HT-29 (cell line): ENCODE data around the gene ZNF275. TPM values are rescaled to one million over a fixed set of nuclear protein-coding genes. Genes with fewer than 3 reads are reported as not detected.
"Not testable (repeated sequence)": the region's sequence is repeated elsewhere in the genome, so short reads cannot be mapped to it uniquely, and the experiment has no call there.

ENCODE experiments used
- DNase-seq: peaks from one replicate; pipeline ENCODE4 v3.0.0-alpha.2; 2015; ENCODE audit warnings: low spot score
- small RNA-seq: library from RNA; depleted of rRNA; stranded (forward); fragments of <200 nt; gene quantifications from one replicate; pipeline ENCODE3, GENCODE V24; 2014
- total RNA-seq: library from RNA; depleted of rRNA; stranded (reverse); fragments of >200 nt; shearing (Covaris generic); gene quantifications from 2 replicates; pipeline ENCODE4 v1.2.3, GENCODE V29; 2014; rRNA removed

Gene ZNF275
- total RNA-seq, 1 experiment from 2014 or later, result 5.1 TPM

GRCh38 chrX:153386097-153386496 is 52.1 kb downstream of the ZNF275 start:
- DNase-seq, result no peak

GRCh38 chrX:153387345-153387744 is 53.4 kb downstream of the ZNF275 start:
- DNase-seq, result no peak

GRCh38 chrX:153387987-153388721 is 54.2 kb downstream of the ZNF275 start:
- no peak for DNase-seq

DNA sequence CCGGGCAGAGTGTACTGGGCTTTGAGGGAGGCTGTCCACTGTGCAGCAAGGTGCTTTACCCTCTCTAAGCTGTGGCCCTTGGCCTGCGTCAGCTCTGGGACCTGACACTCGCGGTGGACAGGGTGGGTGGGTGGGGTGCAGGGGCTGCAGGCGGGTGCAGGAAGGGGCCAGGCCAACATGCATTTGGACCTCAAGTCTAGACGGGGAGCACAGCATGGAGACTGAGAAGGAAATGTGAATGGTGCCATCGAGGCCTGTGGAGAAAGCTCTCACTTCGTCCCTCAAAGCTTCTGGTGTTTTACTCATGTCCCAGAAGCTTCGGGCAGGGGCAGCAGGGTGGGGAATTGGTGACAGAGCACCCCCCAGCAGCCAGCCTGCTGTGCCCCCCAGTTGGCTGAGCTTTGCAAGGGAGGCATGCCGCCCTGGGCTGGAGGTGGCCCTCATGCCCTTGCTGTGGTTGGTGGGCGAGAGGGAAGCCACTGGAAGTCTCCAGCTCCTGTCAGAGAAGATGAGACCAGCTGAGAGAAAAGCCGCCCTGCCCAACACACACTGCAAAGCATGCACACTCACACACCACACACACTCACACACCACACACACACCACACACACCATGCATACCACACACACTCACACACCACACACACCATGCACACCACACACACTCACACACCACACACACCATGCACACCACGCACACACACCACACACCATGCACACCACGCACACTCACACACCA is 54.9 kb downstream of the ZNF275 start:
- DNase-seq, result no peak

DNA sequence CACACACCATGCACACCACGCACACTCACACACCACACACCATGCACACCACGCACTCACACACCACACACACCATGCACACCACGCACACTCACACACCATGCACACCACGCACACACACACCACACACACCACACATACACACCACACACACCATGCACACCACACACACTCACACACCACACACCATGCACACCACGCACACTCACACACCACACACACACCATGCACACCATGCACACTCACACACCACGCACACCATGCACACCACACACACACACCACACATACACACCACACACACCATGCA is 55.5 kb downstream of the ZNF275 start:
- not testable (repeated sequence) for DNase-seq

DNA sequence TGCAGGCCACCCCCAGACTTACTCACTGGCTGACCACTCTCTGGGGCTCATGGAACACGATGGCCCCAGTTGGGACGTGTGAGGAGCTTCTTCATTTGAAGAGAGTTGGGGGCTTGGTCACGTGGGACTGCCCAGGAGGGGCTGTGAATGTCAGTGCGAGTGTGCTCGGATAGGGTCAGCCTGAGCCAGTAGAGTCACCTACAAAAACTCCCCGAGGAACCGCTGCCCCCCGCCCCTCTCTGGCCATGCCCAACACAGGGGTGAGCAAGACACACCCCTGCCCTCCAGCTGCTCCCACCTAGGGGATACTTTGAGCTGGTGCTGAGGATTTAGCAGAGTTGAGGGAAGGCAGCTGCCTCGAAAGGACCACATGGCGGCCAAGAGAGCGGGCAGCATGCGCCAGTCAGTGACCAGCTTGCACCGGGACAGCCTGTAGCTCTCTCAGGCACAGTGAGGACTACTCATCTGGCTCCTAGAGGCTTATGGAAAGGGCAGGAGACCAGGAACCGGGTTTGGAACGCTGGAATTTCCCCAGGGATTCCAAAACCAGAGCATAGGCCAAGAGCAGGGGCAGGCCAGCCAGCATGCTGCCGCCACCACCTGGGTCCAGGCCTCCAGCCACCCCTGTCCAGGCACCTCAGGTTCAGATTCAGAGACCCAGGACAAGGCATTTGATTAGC is 58.8 kb downstream of the ZNF275 start:
- no peak for DNase-seq

DNA sequence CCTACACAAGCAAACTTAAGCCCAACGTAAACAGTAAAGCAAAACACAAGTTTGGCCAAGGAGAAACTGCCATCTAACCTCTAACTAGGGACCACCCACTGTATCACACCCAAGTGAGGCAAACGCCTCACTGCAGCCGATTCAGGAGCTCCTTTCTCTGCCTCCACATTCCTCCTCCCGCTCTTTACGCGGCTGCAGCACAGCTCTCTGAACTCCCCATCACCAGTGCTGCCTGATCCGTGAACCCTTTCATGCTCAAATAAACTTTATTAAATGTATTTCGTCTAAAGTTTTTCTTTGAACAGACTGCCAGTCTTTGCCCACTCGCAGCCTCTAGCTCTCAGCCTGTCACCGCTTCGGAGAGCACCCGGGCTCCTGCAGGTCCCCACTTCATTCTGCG is 60.7 kb downstream of the ZNF275 start:
- DNase-seq, result no peak

GRCh38 chrX:153395613-153396319 is 61.8 kb downstream of the ZNF275 start:
- no peak for DNase-seq

DNA sequence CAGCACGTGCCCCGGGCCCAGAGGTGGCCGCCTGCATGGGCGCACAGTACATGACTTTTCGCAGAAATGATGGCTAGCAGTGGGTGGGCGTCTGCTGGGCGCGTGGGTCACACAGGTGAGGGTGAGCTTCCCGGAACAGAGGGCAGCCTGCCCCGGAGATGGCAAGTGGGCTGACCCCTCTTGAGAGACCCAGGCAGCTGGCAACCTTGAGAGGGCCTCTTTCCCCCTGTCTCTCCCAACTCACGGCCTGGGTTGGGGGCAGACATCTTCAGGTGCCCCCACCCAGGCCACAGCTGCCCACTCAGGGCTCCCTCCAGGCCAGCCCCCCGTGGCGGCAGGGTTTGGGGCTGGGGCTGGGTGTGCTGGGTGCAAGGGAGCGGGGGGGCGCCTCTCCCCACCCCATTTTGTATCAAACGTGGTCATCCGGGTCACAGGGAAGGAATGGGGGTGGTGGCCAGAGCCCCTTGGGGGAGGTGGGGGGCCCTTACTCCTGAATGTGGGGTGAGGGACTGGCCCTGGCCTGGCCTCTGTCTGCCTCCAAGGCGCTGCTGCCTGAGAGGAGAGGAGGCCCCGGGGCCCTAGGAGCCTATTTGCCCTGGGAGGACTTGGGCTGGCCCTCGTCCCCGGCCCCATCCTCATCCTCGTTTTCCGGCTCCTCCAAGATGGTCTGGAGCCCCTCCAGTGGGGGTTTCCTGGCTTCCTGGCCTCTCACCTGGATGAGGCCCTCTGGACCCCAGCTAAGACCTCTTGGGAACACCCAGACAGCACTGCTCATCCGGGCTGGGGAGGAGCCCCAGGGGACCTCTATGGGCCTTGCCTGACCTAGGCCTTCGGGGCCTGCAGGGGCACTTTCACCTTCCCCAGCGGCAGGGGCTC is 62.6 kb downstream of the ZNF275 start:
- DNase-seq, result no peak

DNA sequence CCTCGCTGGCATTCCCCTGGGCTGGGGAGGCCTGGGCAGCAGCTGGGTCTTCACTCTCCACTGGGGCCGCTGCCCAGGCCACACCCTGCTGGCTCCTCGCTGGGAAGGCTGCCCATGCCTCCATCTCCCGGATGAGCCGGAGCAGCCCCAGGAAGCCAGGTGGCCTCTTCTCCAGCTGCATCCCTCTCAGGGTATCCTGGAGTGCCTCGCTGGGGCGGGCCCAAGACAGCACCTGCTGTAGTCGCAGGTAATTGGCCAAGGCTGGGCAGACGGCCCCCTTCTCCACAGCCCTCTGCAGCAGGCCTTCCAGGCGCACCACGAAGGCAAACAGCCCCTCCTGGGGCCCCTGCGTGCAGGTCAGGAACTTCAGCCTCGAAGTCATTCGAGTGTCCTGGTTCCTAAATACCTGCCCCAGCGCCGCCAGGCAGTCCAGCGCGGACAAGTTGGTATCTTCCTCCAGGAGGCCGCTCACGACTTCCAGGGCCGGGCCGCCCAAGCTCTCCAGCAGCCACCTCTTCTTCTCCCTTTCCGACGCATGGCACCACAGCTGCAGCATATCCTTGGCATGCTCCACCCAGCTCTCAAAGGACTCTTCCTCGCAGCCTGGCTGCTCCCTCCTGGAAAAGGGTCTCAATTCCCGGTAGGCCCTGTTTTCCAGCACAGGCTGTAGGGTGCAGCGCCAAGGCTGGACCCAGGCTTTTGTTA is 63.5 kb downstream of the ZNF275 start:
- DNase-seq, result no peak

GRCh38 chrX:153398275-153398960 is 64.5 kb downstream of the ZNF275 start:
- DNase-seq, result no peak

- peak; percentile 71 for DNase-seq
Observed at GRCh38 chrX:153400146-153401132, 66.5 kb downstream of the ZNF275 start.

GRCh38 chrX:153401133-153401764 is 67.3 kb downstream of the ZNF275 start, which contains the start of gene PNMA6E:
Gene PNMA6E, minus strand, starts transcription at chrX:153401350. Its CDS starts 2,501 bp downstream, at chrX:153398849.
- no peak for DNase-seq

Small RNA genes lying within 50 kb of the gene (small RNA-seq; reads per million reads assigned to genes)
- not detected for gene AC152007.1

Other genes starting within 250 kb of the ZNF275 start
- not detected in 2 replicates for gene MAGEA1, start 154.9 kb upstream of the ZNF275 start, total RNA-seq
- gene PNMA6F, start 12.4 kb upstream of the ZNF275 start, total RNA-seq, result not detected in 2 replicates
- not detected in 2 replicates for gene PNMA6E, start 67.2 kb downstream of the ZNF275 start, total RNA-seq
- gene ZFP92, start 77.3 kb downstream of the ZNF275 start, total RNA-seq, result not detected in 2 replicates
- gene TREX2, start 111.9 kb downstream of the ZNF275 start, total RNA-seq, result 7.3 and 9.8 TPM in 2 replicates
- gene HAUS7, start 136.4 kb downstream of the ZNF275 start, total RNA-seq, result 75.1 and 85.6 TPM in 2 replicates
- gene BGN, start 160.8 kb downstream of the ZNF275 start, total RNA-seq, result 14.0 and 23.2 TPM in 2 replicates
- not detected in 2 replicates for gene ATP2B3, start 183.5 kb downstream of the ZNF275 start, total RNA-seq